Activated naive CD4-positive, alpha-beta T cell treated with Interleukin-2 at 50 U/mL for 16 hours (primary cell): ENCODE data around the gene GTF3C1.
"Not testable (repeated sequence)": the region's sequence is repeated elsewhere in the genome, so short reads cannot be mapped to it uniquely, and the experiment has no call there.

Experiments used
- DNase-seq: peaks from one replicate; pipeline ENCODE4 v3.0.0-alpha.2; 2020

GTF3C1 gene

DNA sequence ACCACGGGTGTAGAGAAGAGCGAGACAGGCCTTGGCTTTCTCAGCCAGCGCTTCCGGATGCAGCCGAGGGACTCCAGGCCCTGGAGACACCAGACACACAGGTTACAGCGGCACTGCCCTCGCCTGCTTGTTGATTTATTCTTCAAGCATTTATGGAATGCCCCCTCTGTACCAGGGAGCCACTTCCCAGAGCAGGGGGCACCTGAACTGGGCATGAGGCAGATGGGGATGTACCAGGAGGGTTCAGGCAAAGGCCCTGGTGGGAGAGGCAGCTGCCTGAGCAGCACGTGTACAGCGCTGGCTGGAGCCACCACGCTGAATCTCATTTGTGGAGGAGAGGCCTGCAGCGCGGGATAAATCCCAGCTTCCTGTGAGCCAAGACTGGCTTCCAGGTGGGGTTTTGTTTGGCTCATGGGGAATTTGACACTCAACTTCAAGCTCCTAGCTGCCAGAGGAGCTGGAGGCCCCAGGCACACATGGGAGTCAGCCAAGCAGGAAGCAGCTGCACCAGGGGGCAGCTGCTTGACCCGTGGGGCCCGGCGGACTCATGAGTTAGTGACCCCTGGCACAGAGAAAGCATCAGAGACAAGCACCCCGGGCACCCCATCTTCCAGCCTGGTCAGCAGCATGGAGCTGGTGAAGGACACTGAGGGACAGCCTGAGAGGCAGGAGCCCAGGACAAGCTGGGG lies 88.1 kb downstream of the GTF3C1 start:
- no peak for DNase-seq

DNA sequence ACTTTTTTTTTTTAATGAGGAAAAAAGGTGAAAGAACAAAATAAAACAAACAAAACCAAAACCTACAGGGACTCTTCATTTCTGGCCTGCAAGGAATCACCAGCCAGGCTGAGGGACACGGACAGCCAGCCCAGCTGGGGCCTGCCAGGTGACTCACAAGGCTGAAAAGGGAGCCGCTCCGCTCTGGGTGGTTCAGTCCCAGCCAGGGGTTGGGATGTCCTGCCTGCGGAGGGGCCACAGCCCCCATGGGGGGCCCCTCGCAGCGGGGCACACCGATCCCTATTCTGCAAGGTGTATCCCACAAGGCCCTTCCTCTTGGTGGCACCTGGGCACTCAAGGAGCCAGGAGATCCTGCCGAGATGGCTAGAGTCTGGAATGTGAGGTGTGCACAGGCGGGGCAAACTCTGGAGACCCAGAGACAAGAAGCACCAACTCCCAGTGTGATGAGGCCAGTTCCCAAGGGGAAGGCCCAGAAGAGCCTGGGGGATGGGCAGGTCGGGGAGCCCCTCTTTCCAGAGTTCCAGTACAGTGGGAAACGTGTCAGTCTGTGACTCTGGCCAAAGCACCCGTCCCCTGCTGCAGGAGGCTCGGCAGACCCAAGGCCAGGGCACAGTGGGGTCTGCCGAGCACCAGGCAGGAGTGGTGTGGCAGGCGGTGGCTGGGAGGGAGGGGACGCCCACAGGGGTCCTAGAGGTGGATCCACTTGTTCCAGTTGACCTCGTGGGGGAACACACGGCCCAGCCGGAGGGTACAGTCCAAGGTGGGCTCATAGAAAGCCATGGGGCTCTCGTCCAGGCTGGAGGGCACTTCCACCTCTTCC lies 88.8 kb downstream of the GTF3C1 start:
- no peak for DNase-seq

DNA sequence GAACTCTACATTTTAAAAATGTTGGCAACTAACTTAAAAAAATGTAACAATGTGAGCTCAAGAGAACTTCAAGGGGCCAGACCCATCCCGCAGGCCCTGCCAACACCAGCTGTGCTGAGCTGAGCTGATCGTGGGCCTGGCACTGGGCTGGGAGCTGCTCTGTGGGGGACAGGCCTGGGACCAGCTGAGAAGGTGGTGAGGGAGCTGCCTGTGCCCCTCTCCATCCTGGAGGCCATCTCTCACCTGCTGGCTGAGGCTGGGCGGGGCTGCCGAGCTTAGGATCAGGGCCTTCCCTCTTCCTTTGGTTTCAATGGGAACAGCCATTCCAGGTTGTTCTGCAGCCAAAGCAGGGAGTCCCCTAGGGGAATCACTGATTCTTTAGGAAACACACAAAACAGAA lies 89.5 kb downstream of the GTF3C1 start:
- DNase-seq, result no peak

DNA sequence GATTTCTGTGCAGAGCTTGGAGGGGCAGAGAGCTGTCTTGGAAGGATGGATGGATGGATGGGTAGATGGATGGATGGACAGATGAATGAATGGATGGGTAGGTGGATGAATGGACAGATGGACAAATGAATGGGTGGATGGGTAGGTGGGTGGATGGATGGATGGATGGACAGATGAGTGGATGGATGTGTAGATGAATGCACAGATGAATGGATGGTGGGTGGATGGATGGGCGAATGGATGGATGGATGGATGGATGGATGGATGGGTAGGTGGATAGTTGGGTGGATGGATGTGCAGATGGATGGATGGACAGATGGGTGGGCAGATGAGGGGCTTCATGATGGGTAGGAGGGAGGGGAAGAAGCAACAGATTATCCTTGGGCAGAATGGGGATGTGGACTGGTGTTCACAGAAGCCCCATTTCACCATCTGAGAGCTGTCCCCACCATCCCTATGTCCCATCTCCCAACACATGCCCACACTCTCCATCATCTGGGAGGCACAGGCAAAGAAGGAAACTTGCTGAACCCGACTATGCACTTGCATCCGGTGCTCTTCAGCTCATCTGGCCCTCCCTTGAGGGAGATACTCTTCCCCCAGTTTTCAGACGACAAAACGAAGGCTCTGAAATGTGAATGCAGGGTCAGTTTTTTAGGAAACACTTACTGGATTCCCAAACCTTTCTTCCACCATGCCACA lies 90.6 kb downstream of the GTF3C1 start:
- no peak for DNase-seq

DNA sequence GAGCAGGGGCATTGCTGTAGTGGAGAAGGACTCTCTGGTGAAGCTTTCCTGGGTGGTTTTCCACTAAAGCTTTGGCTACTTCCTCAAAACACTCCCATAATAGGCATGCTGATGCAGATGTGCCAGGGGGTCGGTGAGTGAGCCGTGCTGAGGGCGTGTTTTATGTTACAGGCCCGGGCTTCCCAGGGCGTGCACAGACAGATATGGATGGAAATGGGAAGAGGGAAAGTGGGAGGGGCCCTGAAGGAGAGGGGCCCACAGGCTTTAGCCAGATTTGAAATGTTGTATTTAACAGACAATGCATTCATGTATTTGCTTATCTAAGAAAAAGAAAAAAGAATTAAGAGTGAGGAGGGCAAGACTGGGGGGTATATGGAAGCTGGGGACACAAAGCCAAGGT lies 91.5 kb downstream of the GTF3C1 start:
- DNase-seq, result no peak

DNA sequence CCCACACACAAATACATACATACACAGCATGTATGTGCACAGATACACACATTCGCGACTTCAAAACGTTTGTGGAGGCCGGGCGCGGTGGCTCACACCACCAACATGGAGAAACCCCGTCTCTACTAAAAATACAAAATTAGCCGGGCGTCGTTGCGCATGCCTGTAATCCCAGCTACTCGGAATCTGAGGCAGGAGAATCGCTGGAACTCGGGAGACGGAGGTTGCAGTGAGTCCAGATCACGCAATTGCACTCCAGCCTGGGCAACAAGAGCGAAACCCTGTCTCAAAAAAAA lies 92.2 kb downstream of the GTF3C1 start:
- not testable (repeated sequence) for DNase-seq

DNA sequence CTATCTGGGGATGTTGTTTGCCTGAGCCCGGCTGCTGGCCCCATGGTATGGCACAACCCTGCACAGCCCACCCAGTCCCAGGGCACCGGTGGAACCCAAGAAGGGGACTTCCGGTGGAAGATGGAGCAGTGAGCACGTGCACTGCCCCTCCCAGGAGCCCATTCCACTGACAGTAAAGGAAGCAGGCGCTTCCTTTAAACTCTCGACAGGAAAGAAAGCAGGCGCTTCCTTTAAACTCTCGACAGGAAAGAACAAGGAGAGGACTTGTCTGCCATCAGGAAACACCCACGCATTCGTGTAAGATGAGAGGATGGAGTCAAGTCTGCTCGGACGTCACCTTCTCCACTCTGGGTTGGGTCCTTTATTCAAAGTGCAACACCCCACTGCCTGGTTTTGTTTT lies 94.0 kb downstream of the GTF3C1 start:
- no peak for DNase-seq

DNA sequence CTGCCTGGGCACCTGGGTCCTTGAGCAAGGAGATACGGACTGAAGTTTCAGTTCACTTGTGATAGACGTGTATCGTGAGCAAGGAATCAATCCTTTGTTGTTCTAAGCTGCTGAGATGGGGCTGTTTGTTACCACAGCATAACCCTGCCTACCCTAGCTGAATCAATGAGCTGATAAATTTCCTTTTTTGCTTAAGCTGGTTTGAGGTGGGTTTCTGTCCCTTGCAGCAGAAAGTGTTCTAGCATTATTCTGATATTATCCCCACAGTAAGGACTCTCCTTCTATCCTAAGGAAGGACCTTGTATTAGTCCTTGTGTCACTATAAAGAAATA lies 96.3 kb downstream of the GTF3C1 start:
- no peak for DNase-seq

DNA sequence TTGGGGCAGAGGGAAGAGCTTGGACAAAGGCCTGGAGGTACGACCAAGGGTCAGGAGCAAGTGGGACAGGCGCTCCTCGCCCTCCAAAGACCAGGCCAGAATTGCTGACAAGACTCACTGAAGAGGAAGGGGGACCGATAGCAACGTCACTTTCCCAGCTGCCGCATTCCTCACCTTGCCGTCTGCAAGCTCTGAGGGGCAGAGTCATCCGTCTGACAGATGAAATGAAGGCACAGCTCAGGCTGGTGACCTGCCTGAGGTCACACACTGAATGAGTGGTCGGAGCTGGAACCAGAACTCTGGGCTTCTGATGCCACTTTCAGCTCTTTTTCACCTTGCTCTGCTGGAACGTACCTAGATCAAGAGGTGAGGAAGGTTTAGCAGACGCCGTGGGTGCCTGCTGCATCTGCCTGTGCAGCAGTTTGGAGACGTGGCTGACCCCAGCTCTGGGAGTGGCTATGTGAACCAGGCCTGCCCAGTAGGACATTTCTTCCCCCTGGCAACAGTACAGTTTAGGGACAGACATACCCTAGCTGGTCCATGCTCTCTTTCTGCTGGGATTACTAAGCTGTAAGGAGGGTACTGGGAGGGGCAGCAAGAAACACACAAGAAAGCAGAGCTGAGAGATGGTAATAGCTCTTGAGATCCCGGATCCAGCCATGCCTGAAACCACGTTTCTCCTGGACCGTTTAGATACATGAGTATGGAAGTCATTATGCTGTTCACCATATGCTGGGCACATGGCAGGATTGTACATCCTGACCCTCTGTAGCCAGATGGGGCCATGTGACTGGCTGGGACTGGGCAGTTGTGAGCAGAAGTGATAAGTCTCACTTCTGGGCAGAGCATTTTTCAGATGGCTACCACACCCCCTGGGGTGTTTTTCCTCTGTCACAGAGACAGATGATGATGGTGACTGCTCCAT lies 96.9 kb downstream of the GTF3C1 start:
- DNase-seq, result no peak

DNA sequence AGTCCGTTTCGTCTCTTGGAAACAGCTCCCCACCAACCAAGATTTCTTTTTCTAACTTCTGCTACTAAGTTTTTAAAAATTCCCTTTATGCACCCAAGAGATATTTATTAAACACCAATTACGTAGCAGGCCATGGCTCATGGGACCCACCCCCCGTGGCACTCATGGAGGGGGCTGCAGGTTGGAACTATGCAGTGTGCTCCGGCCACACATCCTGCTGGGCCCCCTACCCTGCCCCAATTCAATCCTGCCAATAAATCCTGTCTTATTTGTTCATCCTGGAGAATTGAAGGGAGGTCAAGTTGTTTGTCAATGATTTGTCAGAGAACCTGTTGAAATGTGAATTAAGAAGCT lies 99.5 kb downstream of the GTF3C1 start:
- no peak for DNase-seq

DNA sequence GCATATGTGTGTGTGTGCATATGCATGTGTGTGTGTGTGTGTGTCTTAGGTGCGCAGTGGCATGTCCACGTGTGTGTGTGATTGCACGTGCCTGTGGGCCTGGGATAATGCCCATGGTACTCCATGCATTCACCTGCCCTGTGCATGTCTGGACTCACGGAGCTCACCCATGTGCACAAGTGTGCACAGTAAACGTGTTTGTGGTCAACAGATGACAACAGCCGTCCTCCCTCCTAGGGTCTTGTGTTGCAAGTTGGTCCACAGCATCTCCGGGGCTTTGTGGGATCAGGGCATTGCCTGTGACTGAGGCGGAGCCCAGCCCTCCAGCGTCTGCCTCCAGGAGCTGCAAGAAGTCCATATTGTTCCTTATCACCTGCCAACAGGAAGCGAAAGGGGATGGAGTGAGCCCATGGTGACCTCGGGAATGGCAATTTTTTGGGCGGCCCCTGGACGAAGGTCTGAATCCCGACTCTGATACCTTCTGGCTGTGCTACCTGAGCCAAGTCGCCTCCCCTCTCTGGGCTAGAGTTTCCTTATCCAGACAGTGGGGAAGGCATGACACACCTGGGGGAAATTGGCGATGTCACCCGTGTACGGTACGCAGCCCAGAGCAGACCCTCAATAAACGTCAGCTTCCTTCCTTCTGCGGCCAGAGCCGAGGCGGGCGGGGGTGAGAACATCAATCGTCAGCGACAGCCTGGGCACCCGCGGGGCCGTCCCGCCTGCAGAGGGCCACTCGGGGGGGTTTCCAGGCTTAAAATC lies 100.1 kb downstream of the GTF3C1 start:
- peak; percentile 73 for DNase-seq

DNA sequence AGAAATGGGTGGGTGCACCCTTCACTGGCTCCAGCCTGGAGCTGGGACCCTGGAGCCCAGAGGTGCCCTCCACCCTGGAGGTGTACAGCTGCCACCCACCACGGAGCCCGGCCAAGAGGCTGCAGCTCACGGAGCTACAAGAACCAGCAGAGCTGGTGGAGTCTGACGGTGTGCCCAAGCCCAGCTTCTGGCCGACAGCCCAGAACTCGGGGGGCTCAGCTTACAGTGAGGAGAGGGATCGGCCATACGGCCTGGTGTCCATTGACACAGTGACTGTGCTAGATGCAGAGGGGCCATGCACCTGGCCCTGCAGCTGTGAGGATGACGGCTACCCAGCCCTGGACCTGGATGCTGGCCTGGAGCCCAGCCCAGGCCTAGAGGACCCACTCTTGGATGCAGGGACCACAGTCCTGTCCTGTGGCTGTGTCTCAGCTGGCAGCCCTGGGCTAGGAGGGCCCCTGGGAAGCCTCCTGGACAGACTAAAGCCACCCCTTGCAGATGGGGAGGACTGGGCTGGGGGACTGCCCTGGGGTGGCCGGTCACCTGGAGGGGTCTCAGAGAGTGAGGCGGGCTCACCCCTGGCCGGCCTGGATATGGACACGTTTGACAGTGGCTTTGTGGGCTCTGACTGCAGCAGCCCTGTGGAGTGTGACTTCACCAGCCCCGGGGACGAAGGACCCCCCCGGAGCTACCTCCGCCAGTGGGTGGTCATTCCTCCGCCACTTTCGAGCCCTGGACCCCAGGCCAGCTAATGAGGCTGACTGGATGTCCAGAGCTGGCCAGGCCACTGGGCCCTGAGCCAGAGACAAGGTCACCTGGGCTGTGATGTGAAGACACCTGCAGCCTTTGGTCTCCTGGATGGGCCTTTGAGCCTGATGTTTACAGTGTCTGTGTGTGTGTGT lies 100.9 kb downstream of the GTF3C1 start:
- DNase-seq, result no peak

DNA sequence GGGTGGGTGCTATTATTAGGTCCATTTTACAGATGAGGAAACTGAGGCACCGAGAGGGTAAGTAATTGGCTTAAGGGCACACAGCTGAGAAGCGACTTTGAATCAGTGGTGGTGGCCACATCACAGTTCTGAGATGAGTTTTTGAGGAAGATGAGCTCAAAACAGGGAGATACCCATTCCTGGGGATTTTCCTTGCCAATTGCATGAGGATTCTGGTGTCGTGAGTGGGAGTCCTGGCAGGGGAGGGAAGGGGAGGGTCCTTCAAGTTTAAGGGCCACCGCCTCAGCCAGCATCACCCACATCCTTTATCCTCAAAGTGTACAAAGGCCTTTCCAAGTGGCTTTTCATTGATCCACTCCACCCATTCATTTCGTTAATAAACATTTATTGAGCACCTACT lies 102.4 kb downstream of the GTF3C1 start:
- DNase-seq, result no peak

DNA sequence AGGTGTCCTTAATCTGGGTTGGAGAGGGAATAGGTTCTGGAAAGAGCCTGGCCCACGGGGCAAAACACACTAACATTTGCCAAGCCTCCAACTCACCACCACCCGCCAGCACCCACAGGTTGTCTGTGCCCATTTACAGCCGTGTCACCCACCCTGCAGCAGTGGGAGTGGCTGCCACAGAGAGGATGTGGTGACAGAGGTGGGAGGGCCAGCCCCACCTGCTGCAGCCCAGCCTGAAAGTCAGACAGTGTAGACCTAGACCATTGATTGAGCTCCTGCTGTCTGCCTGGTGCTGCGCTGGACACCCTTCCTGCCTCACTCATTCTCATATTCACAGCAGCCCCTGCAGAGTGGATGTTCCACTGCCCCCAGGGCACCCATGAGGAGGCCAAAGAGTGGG lies 103.0 kb downstream of the GTF3C1 start:
- peak; percentile 69 for DNase-seq

DNA sequence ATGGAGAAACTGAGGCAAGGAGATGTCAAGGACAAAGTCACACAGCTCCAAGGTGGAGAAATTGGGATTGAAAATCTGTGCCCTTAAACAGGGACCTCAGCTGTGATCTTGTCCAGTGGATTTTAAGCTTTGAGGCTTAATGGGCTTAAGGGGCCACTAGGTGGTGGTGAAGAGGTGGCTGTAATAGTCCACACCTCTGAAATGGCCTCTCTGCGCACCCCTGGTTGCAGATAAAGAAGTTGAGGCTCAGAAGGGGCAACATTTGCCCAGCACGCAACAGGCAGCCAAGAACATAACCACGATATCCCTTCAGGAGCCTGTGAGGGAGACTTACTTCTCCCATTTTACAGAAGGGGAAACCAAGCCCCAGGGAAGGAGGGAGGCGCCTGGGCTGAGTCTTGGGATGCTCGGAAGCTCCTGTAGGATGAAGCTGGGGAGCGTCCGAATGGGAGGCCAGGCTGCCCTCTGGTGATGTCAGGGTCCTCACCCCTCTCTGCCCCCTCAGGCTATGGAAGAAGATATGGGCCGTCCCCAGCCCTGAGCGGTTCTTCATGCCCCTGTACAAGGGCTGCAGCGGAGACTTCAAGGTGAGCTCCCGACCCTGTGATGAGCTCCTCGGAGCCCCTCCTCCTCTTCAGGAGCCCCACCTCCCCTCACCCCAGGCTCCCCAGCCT lies 104.1 kb downstream of the GTF3C1 start:
- no peak for DNase-seq

DNA sequence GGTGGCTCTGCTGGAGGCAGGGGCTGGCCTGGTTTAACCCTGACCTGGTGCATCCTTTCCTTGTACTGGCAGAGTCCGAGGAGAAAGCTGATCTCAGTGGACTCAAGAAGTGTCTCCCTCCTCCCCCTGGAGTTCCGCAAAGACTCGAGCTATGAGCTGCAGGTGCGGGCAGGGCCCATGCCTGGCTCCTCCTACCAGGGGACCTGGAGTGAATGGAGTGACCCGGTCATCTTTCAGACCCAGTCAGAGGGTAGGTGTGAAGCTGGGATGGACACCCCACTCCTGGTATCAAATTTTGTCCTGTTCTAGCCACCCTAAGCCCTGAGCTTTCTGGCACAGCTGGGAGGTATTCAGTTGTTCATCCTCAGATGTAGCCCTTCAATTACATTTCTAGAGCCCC lies 105.2 kb downstream of the GTF3C1 start:
- no peak for DNase-seq

DNA sequence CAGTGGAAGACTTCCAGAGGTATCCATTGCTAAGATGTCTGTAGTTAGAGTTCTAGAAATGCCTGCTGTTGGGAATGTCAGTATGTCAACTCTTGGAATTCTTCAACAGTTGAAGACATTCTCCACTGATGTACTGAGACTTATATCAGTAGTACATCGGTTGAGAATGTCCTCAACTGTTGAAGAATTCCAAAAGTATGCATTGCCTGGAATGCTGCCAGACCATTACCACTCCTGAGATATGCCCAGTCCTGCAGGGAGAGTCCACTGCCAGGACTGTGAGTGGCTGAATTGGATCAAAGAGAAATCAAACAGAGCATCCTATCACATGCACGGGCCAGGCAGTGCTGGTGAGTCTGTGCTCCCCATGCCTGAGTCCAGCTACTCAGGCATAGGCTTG lies 105.7 kb downstream of the GTF3C1 start:
- no peak for DNase-seq

DNA sequence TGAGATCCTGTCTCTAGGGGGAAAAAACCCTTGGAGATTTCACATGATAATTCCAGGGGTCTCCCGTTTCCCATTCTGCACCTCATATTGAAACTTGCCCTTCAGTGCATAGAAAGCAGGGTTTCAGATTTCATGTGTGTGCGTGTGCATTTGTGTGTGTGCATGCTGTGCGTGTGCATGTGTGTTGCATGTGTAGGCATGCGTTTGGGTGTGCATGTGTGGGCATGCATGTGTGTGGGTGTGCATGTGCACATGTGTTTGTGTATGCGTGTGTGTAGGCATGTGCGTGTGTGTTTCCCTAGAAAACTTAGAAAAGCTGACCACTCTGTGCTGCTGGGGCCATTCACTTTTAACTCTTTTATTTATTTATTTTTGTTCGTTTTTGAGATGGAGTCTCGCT lies 107.7 kb downstream of the GTF3C1 start:
- no peak for DNase-seq

DNA sequence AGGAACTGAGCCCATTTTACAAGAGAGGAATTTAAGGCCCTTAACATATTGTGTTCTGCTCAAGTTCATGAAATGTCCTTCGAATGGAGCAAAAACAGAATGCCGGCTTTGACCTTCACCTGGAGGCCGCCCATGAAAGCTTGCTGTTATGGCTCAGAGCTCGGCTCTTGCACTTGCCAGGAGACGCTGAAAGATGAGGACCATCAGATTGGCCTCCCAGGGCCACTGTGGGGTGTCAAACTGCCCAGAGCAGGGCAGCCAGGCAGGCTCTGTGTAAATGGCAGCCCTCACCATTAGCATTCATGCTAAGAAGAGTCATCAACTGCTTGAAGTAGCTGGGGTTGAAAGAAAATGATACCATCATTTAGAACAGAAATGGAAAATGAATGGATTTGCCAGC lies 108.4 kb downstream of the GTF3C1 start:
- no peak for DNase-seq

DNA sequence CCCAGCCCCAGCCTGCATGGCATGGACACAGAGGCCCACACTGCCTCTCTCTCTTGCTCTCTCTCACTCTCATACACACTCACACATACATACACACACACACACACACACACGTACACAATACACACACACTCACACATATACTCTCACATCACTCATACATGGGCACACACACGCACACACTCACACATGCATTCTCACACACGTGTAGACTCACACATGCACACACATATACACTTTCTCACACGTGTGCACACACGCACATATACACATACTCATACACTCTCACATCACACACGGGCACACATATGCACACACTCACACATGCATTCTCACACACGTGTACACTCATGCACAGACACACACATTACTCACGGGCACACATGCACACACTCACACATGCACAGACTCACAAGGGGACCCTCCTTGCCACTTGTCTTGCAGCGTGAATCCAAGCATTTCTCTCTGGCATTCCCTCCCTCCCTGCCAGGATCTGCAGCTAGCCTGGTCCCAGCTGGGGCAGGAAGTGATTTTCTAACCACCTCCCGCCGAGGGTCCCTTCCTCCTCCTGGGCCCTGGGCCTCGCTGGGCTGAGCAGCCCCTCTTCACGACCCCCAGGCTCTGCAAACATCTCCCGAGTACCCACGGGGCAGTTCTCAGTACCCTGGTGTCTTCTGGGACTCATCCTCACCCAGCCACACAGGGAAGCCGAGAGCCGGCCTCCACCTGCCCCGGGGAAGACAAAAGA lies 110.3 kb downstream of the GTF3C1 start:
- DNase-seq, result no peak
